Gastroesophageal sphincter (tissue), 4 donors: ENCODE data around the gene GRIA2. TPM values are rescaled to one million over a fixed set of nuclear protein-coding genes. Genes with fewer than 3 reads are reported as not detected.

ENCODE experiments used
- ATAC-seq: fragments of 150-250 bp; one replicate; pipeline ENCODE4 v1.9.1; 2016; ENCODE audit warnings: mild to moderate bottlenecking, moderate library complexity
- H3K27ac ChIP-seq, 4 donors: fragments of 200-600 bp; sonication (generic) in 3 of 4; 1 replicate in 3 of 4; 2 replicates in 1 of 4; pipeline ENCODE4 v1.5.1; 2016 to 2019
- H3K27me3 ChIP-seq: fragments of 200-600 bp; sonication (generic); one replicate; pipeline ENCODE4 v1.5.1; 2019
- H3K36me3 ChIP-seq, 2 donors: fragments of 200-600 bp; sonication (generic); one replicate each; pipeline ENCODE4 v1.5.1; 2019; ENCODE audit warnings: control low read depth in 1 of 2
- H3K4me1 ChIP-seq, 3 donors: fragments of 200-600 bp; sonication (generic); 1 replicate in 2 of 3; 2 replicates in 1 of 3; pipeline ENCODE4 v1.5.1; 2016 to 2019; ENCODE audit warnings: control low read depth in 2 of 3
- H3K4me3 ChIP-seq, 2 donors: fragments of 200-600 bp; sonication (generic); one replicate each; pipeline ENCODE4 v1.5.1; 2019; ENCODE audit warnings: mild to moderate bottlenecking in 1 of 2, moderate library complexity in 1 of 2
- H3K9me3 ChIP-seq, 3 donors: fragments of 200-600 bp; sonication (generic); one replicate each; pipeline ENCODE4 v1.5.1; 2017 to 2019; ENCODE audit warnings: control low read depth in 2 of 3
- CTCF ChIP-seq, 4 experiments: fragments of 200-600 bp in 2 of 4; fragments of 450-650 bp in 2 of 4; sonication (generic) in 1 of 4; IDR thresholded peaks; one replicate each; pipeline ENCODE4 v1.5.1; 2017 to 2019; ENCODE audit warnings: antibody characterized with exemption in 4 of 4, mild to moderate bottlenecking in 2 of 4, moderate library complexity in 2 of 4
- EP300 ChIP-seq: sonication (generic); formaldehyde crosslinking; IDR thresholded peaks from one replicate; pipeline ENCODE4 v1.6.1; 2017; ENCODE audit warnings: antibody characterized with exemption, mild to moderate bottlenecking
- POLR2A ChIP-seq, 2 donors: fragments of 450-650 bp; IDR thresholded peaks; one replicate each; pipeline ENCODE4 v1.6.1; 2017; ENCODE audit warnings: antibody characterized with exemption in 2 of 2, mild to moderate bottlenecking in 2 of 2, moderate library complexity in 1 of 2
- POLR2AphosphoS5 ChIP-seq: sonication (generic); formaldehyde crosslinking; IDR thresholded peaks from one replicate; pipeline ENCODE4 v1.6.1; 2017; ENCODE audit warnings: antibody characterized with exemption
- WGBS, 2 donors: methylation state at CpG; one replicate each; pipeline ENCODE4 v1.1.5; 2018; ENCODE audit warnings: low coverage in 1 of 2; 5-methylcytosine and 5-hydroxymethylcytosine counted together
- total RNA-seq, 4 donors: library from RNA; depleted of rRNA; stranded (reverse); fragments of >200 nt; gene quantifications; one replicate each; pipeline ENCODE4 v1.1.0, GENCODE V29; 2016

Gene GRIA2
- total RNA-seq, 4 donors from 2014 or later, result 0.30 to 9.8 (median 8.4) TPM; not detected in 1

DNA sequence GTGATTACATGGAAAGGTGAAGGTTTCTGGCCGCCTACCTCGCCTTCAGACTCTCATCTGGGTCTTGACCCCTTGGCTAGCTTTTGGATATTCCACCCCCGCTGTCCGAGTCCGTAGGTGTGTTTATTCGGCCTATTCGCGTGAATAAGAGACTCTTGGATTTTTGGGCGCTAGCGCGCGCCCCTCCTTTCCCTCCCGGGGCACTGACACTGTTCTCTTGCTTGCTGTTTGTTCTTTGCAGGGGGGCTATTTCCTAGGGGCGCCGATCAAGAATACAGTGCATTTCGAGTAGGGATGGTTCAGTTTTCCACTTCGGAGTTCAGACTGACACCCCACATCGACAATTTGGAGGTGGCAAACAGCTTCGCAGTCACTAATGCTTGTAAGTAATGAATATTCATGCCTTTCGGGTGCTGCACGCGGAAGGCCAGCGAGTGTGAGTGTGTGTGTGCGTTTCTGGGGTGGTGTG, 932 bp downstream of the GRIA2 start:
- no peak for ATAC-seq
- H3K4me3 ChIP-seq, result peak overlapping the region in 1 of 2 donors; percentile 47
- WGBS, 2 donors, result 4 to 5% methylated on average over 3 to 10 of the region's 24 CpGs

GRCh38 chr4:157221895-157222770, 1.6 kb downstream of the GRIA2 start:
- H3K4me1 ChIP-seq, result peaks cover 0 to 29% (median 11%) of the 10 kb centered on the region in 3 donors
- no peaks in the 10 kb centered on the region for H3K9me3 ChIP-seq
- ATAC-seq, result peak; percentile 37
- peak overlapping the region in 1 of 4 donors; percentile 48 for H3K27ac ChIP-seq
- peaks cover 51% of the 10 kb centered on the region for H3K27me3 ChIP-seq
- TF ChIP-seq EP300 (no peak), POLR2A (IDR thresholded peaks at IDR 0.05) (no peak), POLR2AphosphoS5 (no peak), CTCF (IDR thresholded peaks at IDR 0.05) (no peak)
- 0 to 5% methylated on average over 4 to 6 of the region's 59 CpGs for WGBS, 2 donors
- H3K36me3 ChIP-seq, result no peaks in the 10 kb centered on the region
- peak overlapping the region; percentile 9 to 47 for H3K4me3 ChIP-seq

More for the DNA sequence above, 932 bp downstream of the GRIA2 start:
- H3K27ac ChIP-seq, result peak overlapping the region in 1 of 4 donors; percentile 48
- H3K4me1 ChIP-seq, result peaks cover 0 to 29% (median 11%) of the 10 kb centered on the region in 3 donors
- no peaks in the 10 kb centered on the region for H3K9me3 ChIP-seq
- no peaks in the 10 kb centered on the region for H3K36me3 ChIP-seq
- TF ChIP-seq EP300, result no peak
- TF ChIP-seq POLR2AphosphoS5, result no peak
- TF ChIP-seq POLR2A (IDR thresholded peaks at IDR 0.05), result no peak
- TF ChIP-seq CTCF (IDR thresholded peaks at IDR 0.05), result no peak
- H3K27me3 ChIP-seq, result peaks cover 51% of the 10 kb centered on the region

DNA sequence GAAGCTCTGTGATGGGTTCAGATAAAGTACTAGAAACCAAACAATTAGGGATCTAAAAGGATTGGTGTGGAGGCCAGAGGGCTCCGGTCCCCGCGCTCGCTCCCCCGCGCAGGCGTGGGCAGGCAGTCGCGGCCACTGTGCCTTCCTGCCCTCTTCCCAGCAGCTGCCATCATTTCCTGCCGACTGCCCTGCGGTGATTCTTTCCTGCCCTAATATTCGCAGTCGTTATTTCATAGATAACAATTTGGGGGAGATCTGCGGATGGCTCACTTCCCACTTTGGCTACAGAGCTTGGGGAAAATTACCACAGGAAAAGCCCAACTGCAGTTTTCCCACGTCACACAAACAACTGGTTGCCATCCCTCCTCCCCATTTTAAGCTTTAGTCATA, 2.2 kb downstream of the GRIA2 start:
- no peaks in the 10 kb centered on the region for H3K36me3 ChIP-seq
- ATAC-seq, result peak; percentile 9
- peaks cover 0 to 29% (median 11%) of the 10 kb centered on the region in 3 donors for H3K4me1 ChIP-seq
- H3K27me3 ChIP-seq, result peaks cover 51% of the 10 kb centered on the region
- peak overlapping the region in 1 of 2 donors; percentile 47 for H3K4me3 ChIP-seq
- H3K27ac ChIP-seq, result peak overlapping the region in 1 of 4 donors; percentile 48
- TF ChIP-seq EP300 (no peak), POLR2AphosphoS5 (no peak), POLR2A (IDR thresholded peaks at IDR 0.05) (no peak), CTCF (IDR thresholded peaks at IDR 0.05) (no peak)
- 4 to 8% methylated on average over 13 to 14 of the region's 15 CpGs for whole genome bisulfite sequencing, 2 donors
- H3K9me3 ChIP-seq, result no peaks in the 10 kb centered on the region

DNA sequence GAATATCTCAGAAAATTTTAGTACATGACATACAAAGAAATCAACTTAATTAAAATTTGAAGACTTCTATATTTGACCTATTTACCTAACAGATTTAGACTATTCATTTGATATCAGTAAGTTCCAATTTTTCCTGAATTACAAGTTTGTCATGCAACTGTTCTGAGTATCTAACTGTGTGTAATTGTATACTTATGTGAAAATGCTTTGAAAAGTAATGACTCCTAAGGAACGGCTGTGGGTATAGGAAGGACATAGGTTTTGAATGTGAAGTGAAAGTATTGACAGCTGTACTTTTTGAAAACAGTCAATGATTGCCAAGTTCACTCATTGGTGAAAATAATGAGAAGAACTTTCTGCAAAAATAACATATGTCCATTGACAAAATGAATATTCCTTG, 2.9 kb downstream of the GRIA2 start:
- ATAC-seq, result no peak
- Histone ChIP-seq H3K27me3 (peaks cover 51% of the 10 kb centered on the region), H3K27ac (no peak overlapping the region), H3K9me3 (no peaks in the 10 kb centered on the region), H3K36me3 (no peaks in the 10 kb centered on the region), H3K4me1 (peaks cover 0 to 29% (median 11%) of the 10 kb centered on the region in 3 donors), H3K4me3 (no peak overlapping the region)
- no peak for TF ChIP-seq EP300
- no peak for TF ChIP-seq POLR2AphosphoS5
- TF ChIP-seq POLR2A (IDR thresholded peaks at IDR 0.05), result no peak
- no peak for TF ChIP-seq CTCF (IDR thresholded peaks at IDR 0.05)
- 75 to 100% methylated on average over 1 of the region's 1 CpG for WGBS, 2 donors
